22Rv1 (cell line): ENCODE results near the gene PLIN5.

Experiments
- H3K27ac ChIP-seq: fragments of 450-650 bp; 2 replicates; pipeline ENCODE4 v1.5.1; 2017
- CTCF ChIP-seq: fragments of 450-650 bp; IDR thresholded peaks from 2 replicates; pipeline ENCODE4 v1.5.1; 2017; ENCODE audit warnings: mild to moderate bottlenecking
- ZFX ChIP-seq: fragments of 450-650 bp; IDR thresholded peaks from 2 replicates; pipeline ENCODE4 v1.6.1; 2017; ENCODE audit warnings: antibody characterized with exemption, borderline replicate concordance

PLIN5 gene

GRCh38 chr19:4503132-4503824, 31.7 kb downstream of the PLIN5 start:
- TF ChIP-seq CTCF (no peak), ZFX (no peak)

DNA sequence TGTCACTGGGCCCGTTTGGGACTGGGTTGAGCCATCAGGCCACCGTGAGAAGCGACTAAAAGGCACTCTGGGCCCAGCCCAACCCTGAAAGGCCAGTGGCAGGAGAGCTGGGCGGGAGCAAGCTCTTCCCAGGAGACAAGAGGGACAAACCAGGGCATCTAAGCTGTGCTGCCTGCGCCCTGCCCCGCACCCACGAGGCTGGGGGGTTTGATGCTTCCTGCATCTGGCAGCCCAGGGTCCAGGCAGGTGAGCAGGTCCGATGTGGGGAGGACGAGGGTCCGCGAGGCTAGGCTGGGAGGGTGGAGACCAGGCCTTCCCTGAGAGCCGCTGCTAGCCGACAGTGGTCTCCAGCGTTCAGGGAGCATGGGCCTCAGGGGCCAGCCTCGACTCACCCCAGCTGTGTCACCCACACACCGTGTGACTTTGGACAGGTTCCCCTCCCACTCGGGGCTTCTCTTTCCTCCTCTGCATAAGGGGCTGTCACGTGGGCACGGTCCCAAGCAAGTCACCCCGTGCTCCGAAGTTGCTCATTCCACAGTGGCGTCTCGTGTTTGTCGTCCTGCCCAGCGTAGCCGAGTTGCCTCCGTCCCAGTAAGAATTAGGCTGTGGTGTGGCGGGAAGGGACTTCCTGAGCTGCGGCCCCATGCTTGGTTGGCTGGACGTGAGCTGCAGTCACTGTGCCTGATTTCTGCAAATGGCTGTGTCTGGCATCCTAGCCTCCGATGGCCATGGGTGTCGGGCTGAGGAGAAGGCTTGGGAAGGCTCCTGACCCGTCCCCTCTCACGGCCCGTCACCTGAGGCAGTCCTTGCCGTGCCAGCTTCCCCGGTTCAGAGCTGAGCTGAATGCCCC, 32.5 kb downstream of the PLIN5 start:
- no peak for TF ChIP-seq ZFX
- no peak for TF ChIP-seq CTCF
- no peak overlapping the region for H3K27ac ChIP-seq

More at GRCh38 chr19:4503132-4503824, 31.7 kb downstream of the PLIN5 start:
- H3K27ac ChIP-seq, result no peak overlapping the region

GRCh38 chr19:4501691-4502090, 33.3 kb downstream of the PLIN5 start:
- no peak for TF ChIP-seq CTCF
- no peak for TF ChIP-seq ZFX
- no peak overlapping the region for H3K27ac ChIP-seq

- no peak for TF ChIP-seq ZFX
- TF ChIP-seq CTCF, result no peak
- no peak overlapping the region for H3K27ac ChIP-seq
Measured at GRCh38 chr19:4500841-4501591, 34.0 kb downstream of the PLIN5 start.

DNA sequence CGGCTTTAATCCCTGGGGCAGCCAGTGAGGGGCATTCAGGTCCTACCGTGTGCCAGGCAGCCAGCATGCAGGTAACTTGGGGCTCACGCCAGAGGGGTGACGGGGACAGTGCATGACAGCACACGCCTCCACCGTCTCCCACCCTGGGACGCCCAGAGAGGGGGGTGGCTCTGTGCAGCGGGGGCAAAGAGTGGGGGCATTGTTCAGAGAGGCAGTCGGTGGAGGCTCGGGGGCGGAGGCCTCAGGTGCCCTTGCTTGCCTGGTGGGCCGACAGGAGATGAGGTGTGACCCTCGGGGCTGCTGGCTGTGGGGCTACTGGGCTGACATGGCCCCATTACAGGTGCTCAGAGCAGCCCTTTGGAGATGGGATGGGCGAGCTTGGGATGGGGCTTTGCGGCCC, 35.2 kb downstream of the PLIN5 start:
- no peak for TF ChIP-seq CTCF
- TF ChIP-seq ZFX, result no peak
- no peak overlapping the region for H3K27ac ChIP-seq

- no peak for TF ChIP-seq CTCF
- H3K27ac ChIP-seq, result no peak overlapping the region
Measured at GRCh38 chr19:4499318-4499717, 35.7 kb downstream of the PLIN5 start.

GRCh38 chr19:4498694-4499093, 36.3 kb downstream of the PLIN5 start:
- H3K27ac ChIP-seq, result no peak overlapping the region
- TF ChIP-seq ZFX (no peak), CTCF (no peak)
